NCI-H748 (cell line): ENCODE results near the gene FHIT.
A peak's percentile ranks its signal among the peaks of the same experiment; 100 is the strongest.

Source experiments
- DNase-seq: peaks from one replicate; lab custom pipeline; 2025; ENCODE audit not compliant: unreplicated experiment; lab: John Stamatoyannopoulos, UW

The FHIT gene

GRCh38 chr3:59872128-59872527 lies 1379.1 kb downstream of the FHIT start:
- no peak for DNase-seq

DNA sequence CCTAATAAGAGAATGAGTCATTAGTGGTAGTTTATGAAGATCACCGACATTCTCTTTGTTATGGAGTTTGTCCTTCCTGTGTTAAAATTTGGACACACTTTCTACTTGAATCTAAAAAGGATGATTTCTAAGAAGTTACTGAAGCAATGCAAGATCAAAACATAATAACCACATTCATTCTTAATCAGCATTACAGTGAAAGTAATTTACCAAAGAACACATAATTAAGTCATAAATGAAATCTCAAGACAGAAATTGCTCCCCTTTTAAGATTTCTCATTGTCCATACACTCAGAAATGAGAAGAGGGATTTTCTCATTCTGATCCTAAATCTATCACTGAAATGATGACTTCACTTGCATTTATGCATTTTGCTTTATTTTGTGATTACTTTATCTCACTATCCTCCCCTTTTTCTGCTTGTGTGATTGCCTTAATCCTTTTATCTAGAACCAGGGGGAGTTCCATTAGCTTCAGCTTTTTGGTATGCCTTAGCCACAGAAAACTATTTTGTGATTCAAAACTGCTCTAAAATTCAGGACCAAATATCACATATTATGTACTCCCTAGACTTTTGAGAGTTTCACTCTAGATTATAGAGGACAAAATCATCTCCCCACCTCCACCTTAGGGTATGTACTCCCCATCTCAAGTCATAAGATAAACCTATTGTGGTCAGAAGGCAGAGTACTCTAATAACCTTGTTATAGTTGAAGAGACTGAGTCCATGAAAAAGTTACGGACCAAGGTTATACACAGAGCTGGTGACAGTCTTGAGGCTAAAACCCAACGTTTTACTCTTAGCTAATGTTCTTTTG lies 1383.9 kb downstream of the FHIT start:
- peak; percentile 55 for DNase-seq

- DNase-seq: no peak
Observed at GRCh38 chr3:59866076-59866475, 1385.2 kb downstream of the FHIT start.

GRCh38 chr3:59865351-59865750 lies 1385.9 kb downstream of the FHIT start:
- DNase-seq: no peak

DNA sequence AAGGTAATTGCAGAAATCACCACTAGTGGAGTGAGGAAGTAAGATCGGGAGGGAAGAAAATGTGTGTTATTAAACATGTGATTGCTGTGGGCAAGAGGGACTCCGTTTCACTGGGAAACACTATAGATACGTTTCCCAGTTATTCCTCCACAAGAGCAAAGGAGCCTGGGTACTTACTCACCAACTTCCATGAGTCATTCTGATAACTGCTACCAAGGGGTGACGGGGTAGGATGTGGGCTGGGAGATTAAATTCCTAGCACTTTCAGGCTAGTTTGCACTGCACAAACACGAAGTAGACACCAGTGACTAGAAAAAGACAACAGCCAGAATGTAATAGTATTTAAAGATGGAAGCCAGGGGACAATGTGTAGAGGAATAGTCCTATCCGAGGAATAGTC lies 1388.6 kb downstream of the FHIT start:
- no peak for DNase-seq

DNA sequence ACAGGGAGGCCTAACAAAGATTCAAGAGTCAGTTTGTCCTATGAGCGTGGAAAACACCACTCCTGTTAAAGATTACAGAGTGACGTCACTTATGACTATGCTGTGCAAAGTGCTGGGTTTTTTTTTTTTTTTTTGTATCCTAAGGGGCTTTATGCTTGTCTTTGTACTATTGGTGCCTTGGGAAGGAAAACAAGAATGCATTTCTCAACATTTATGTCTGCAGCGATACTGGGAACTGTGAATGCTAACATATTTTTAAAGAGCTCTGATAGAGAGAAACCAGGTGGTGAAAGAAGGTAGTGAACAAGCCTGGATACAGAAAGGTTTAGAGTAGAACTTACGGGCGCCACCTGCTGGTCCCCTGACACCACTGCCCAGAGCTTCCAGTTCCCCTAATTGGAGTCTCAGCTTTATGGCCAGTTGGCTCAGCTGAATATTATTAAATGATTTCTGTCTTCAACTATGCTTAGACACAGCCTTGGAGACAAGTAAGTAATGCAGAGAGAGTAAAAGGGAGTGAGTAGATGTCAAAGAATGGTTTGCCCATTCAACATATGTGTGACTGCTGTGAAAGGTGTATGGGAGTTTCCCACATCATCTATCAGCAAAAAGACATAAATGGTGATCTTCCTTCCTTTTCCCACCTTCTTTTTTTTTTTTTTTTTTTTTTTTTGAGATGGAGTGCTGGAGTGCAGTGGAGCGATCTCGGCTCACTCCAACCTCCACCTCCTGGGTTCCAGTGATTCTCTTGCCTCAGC lies 1393.5 kb downstream of the FHIT start:
- DNase-seq: peak; percentile 75

GRCh38 chr3:59856934-59857460 lies 1394.3 kb downstream of the FHIT start:
- no peak for DNase-seq

- no peak for DNase-seq
Observed at GRCh38 chr3:59854061-59854709, 1397.1 kb downstream of the FHIT start.

DNA sequence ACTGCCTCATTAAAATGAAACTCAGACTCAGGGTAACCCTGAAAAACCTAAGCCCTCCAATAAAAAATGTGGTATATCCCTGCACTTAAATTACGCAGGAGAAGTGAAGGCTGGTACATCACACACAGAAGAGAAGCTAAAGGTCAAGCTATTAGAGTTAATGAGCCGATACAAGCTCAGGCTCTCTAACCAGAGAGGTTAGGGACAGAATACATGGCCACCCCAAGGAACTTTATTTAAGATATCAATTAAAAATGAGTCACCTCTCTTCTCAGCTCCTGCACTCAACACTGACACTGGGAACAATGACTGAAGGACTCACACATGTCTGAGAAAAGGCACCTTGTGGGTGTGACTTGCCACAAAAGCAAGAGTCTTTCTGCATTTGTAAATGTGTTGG lies 1400.8 kb downstream of the FHIT start:
- DNase-seq: peak; percentile 61

- no peak for DNase-seq
Observed at GRCh38 chr3:59845386-59845785, 1405.9 kb downstream of the FHIT start.

GRCh38 chr3:59843821-59844220 lies 1407.4 kb downstream of the FHIT start:
- no peak for DNase-seq

- DNase-seq: no peak
Observed at GRCh38 chr3:59839810-59840515, 1411.3 kb downstream of the FHIT start.

GRCh38 chr3:59839283-59839682 lies 1412.0 kb downstream of the FHIT start:
- DNase-seq: no peak

DNA sequence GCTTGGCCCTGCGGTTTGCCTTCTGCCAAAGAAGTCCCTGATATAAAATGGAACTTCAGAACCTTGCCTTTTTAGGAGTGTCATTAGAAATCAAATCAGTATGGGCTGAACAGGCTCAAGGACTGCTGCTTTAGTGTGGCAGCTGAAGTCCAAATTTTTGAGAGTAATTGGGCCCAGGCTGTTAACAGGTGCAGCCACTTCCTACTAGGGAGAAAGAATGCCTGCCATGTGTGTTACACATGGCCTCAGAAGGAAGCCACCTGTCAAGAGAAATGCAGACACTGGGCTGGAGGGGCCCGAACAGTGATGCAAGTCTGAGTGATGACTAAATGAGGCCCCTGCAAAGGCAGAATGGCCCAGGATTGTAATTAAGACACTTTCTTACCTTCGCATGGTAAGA lies 1414.7 kb downstream of the FHIT start:
- no peak for DNase-seq

GRCh38 chr3:59832702-59833101 lies 1418.5 kb downstream of the FHIT start:
- no peak for DNase-seq

DNA sequence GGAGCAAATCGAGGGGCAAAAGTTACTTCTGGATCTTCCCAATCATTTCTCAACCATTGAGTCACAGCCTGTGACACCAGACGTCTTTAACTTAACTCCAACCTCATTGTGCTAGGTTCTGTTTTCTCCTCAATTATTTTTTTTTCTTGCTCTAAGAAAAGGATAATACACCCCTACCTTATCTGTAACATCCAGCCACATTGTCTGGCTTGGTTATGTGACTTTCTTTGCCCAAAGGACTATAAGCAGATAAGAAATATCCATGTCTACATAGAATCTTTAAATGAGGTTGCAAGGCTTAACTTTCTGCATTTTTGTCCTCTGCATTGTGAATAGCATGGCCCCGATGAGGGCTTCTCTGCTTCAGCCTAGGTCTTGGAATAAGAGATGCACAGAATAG lies 1419.0 kb downstream of the FHIT start:
- no peak for DNase-seq

DNA sequence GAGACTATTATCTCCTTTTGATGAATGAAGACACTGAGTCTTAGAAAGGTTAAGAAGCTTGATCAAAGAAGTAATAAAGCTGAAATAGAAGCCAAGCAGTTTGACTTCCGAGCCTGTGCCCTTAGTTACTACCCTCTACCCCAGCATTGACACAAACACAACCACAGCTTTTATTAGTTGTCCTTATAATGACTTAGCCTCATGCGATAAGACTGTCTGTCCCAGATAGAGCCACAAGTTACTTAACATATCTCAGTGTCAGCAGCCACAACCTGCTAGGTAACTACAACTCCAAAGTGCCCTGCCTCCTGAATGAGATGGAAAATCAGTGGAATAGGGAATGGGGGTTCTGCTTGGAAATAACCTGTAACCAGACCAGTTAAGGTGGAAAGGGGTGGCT lies 1419.9 kb downstream of the FHIT start:
- DNase-seq: no peak

GRCh38 chr3:59829527-59829926 lies 1421.7 kb downstream of the FHIT start:
- no peak for DNase-seq

DNA sequence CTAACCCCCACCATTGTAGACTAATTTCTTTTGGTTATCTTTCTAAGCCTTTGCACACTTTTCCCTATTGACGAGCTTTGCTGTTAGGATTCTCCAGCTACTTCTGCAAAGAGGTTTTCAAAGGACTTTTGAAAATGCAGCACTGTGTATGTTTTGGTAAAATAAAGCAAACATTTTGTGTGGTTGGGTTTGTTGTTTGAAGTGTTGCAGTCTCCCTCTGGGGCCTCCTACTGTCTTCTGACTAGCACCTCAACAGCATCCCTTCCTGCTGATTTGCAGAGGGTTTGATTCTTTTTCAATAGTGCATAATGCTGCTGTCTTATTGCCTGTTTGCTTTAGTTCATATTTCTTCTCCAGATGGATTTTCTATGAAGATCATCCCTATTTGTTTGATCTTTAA lies 1426.4 kb downstream of the FHIT start:
- DNase-seq: no peak

GRCh38 chr3:59821274-59821673 lies 1430.0 kb downstream of the FHIT start:
- no peak for DNase-seq

GRCh38 chr3:59820352-59820934 lies 1430.8 kb downstream of the FHIT start:
- no peak for DNase-seq
